Inferior parietal cortex (tissue), 1 donor: ENCODE data around the gene HOMER1.
"Not testable (repeated sequence)": the region's sequence is repeated elsewhere in the genome, so short reads cannot be mapped to it uniquely, and the experiment has no call there.

Source experiments
- DNase-seq: peaks from one replicate; pipeline ENCODE4 v3.0.0-alpha.2; 2016; ENCODE audit errors: extremely low spot score

The HOMER1 gene

GRCh38 chr5:79418276-79418675, 95.7 kb downstream of the HOMER1 start:
- DNase-seq = no peak

GRCh38 chr5:79417495-79417894, 96.4 kb downstream of the HOMER1 start:
- DNase-seq = no peak

DNA sequence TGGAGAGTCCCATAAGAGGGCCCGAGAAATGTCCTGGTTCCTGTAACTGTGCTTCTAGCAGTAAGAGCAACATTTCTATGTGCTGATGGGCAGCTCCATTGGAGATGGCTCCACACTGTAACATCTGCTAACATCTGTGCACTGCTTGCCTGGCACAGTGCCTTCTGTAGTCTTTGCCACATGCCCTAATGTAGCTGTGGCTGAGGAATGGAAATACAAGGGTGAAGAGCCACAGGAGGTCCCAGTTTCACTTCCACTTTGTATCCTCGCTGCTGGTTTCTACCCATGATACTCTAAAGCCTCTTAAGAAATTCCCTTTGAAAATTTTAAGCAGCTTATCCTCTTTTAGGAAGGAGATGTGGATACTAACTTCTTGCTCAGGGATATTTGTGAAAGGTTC, 97.4 kb downstream of the HOMER1 start:
- DNase-seq = no peak

DNA sequence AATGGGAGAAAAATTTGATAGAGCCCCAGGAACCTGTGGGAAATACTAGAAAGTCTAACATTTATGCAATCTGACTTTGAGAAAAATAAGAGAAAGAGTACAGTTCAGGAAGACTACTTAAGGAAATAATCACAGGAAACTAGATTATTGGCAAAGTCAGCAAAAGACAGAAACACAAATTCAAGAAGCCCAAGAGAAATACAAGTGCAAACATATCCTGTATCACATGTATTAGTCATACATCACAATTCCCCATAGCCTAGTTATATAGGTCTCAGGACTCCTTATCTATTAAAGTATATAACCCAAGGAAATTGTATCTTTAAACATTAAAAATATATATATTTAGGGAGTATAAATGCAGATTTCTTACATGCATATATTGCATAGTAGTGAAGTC, 100.8 kb downstream of the HOMER1 start:
- no peak for DNase-seq

DNA sequence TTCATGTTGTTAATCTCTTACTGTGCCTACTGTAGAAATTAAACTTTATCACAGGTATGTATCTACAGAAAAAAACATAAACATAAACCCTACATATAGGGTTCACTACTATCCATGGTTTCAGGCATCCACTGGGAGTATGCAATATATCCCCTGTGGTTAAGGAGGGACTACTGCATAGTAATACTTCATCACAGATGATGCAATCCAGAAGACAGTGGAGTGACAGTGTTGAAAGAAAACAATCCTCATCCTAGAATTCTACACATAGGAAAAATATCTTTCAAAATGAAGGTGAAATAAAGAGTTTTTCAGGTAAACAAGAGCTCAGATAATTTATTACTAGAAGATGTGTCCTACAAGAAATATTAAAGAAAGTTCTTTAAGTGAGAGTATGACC, 105.9 kb downstream of the HOMER1 start:
- DNase-seq = no peak

GRCh38 chr5:79407591-79407990, 106.3 kb downstream of the HOMER1 start:
- no peak for DNase-seq

GRCh38 chr5:79401216-79401615, 112.7 kb downstream of the HOMER1 start:
- DNase-seq = no peak

- DNase-seq = no peak
These were observed 114.9 kb downstream of the HOMER1 start for GRCh38 chr5:79399046-79399445.

- no peak for DNase-seq
These were observed 116.9 kb downstream of the HOMER1 start for GRCh38 chr5:79397080-79397479.

- DNase-seq = no peak
These were observed 117.7 kb downstream of the HOMER1 start for GRCh38 chr5:79396265-79396664.

DNA sequence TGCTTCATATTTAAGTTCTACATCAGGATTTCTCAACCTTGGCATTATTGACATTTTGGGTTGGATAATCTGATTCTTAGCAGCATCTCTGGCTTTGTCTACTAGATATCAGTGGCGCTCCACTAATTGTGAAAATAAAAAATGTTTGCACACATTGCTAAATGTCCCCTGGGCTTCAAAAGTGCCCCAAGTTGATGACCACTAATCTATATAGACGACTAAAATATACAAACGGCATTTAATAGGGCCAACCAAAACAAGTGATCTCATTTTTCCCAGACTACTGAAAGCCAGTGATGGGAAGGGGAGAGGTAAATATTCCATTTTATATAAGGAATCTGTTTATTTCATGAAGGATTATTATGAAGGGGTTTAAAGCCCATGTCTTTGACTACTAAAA, 118.6 kb downstream of the HOMER1 start:
- DNase-seq = no peak

DNA sequence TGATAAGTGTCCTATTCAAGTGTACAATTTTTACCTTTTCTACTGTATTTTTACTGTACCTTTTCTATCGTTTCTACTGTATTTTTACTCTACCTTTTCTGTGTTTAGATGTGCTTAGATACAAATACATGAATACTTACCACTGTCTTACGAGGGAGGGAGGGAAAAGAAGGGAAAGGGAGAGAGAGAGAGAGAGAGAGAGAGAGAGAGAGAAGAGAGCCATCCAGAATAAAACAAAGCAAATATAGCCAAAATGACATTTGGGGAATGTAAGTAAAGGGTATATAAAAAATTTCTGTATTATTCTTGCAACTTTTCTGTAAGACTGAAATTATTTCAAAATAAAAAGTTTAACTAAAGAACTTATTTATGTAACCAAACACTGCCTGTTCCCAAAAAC, 121.2 kb downstream of the HOMER1 start:
- no peak for DNase-seq

GRCh38 chr5:79386679-79387078, 127.3 kb downstream of the HOMER1 start:
- DNase-seq = no peak

DNA sequence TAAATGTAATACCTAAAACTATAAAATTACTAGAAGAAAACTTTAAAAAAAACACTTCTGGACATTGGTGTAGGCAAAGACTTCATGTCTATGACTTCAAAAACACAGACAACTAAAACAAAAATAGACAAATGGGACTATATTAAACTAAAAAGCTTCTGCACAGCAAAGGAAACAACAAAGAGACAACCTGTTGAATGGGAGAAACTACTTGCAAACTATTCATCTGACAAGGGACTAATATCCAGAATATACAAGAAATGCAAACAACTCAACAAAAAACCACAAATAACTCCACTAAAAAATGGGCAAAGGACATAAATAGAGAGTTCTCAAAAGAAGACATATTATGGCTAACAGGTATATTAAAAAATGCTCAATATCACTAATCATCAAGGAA, 128.8 kb downstream of the HOMER1 start:
- DNase-seq = not testable (repeated sequence)

- DNase-seq = no peak
These were observed 135.3 kb downstream of the HOMER1 start for GRCh38 chr5:79378510-79379186.

DNA sequence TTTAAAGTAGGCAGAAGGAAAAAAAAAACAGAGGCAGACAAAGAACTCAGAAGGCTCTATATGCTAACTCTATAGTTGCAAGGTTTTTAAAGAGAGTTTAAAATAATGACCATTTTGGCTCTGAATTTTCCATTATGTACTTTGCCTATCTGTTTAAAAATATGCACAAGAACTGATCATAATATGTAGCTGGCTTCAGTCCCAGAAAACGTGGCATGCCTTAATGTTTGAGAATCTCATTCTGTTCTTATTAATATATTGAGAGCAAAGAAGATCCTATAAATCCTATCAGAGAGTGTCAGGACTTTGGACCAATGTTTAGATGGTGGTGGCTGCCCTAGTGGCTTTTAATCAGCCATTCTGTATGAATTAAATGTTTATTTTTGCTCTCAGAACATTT, 156.5 kb downstream of the HOMER1 start:
- no peak for DNase-seq

GRCh38 chr5:79349881-79350280, 164.1 kb downstream of the HOMER1 start:
- DNase-seq = no peak

- DNase-seq = no peak
These were observed 164.9 kb downstream of the HOMER1 start for GRCh38 chr5:79349047-79349446.

GRCh38 chr5:79346420-79346824, 167.5 kb downstream of the HOMER1 start:
- no peak for DNase-seq

DNA sequence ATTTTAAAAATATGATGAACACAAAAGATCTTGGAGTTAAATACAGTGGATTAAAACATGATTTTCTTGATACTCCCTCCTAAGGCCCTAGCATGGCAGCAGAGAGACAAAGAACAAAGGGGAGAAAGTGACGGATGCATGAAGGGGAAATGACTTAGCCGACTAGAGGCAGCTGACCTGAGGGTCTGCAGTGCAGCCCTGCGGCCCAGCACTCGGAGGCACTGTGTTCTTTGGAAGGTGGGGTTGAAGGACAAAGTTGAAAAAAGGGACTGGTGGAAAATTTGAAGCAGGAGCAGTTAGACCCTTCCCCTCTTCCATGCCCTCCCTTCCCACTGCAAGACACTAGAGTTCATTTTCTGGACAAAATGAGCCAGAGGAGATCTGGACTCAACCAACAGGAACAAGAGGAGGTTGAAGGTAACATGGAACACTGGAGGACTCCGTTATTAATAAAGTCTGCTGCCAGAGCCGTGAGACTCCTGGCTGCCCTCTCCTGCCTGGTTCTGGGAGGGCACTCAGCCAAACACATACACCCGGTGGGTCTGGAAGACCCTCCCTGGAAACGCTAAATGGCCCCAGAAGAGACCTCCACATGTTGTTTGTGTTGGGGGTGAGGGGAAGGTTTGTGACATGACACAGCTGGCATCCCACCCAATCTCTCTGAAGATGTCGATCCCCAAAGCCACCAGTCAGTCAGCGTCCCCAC, 179.9 kb downstream of the HOMER1 start:
- no peak for DNase-seq

DNA sequence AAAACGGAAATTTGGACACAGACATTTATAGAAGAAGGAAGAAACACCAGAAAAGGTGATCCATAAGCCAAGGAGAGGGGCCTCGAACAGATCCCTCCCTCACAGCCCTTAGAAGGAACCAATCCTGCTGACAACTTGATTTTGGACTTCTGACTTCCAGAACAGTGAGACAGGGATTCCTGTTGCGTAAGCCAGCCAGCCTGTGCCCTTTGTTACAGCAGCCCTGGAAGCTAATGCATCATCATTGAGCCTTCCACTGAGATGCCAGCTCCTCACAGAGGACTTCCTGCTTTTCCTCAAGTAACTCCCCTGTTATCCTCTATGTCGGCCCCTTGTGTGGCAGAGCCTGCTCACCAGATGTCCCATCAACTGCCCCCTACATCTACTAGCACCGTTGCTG, 183.9 kb downstream of the HOMER1 start:
- no peak for DNase-seq

DNA sequence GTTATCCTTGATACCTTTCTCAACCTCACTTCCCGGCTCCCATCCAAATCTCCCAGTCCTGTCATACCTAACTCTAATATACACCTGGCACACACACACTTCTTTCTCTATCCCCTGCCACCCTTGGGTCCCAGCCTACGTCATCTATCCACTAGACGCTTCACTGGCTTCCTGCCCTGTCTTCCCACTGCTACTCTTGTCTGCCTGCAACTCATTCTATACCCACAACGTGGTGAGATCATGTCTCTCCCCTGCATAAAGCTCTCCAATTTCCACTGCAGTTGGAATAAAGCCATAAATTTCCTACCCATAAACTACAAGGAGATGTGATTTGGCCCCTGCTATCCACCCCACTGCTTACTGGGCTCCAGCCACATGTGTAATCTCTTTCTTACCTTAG, 184.5 kb downstream of the HOMER1 start:
- DNase-seq = no peak
